GM23338 (cell line): ENCODE data around the gene DNAI7. TPM values are rescaled to one million over a fixed set of nuclear protein-coding genes. Genes with fewer than 3 reads are reported as not detected.
A peak's percentile ranks its signal among the peaks of the same experiment; 100 is the strongest.

Experiments
- ATAC-seq: fragments of 200-7000 bp; cut with Tn5 transposase; 3 replicates; pipeline ENCODE4 v1.9.1; 2020
- DNase-seq: peaks from one replicate; pipeline ENCODE4 v3.0.0-alpha.2; 2015; ENCODE audit warnings: low spot score
- H2AFZ ChIP-seq: fragments of 200-600 bp; sonication (generic); 2 replicates; pipeline ENCODE4 v1.8.0; 2016; ENCODE audit warnings: antibody characterized with exemption, mild to moderate bottlenecking, moderate library complexity
- H3F3A ChIP-seq: fragments of 200-600 bp; sonication (generic); replicated peaks from 2 replicates; pipeline ENCODE4 v1.8.0; 2017; ENCODE audit warnings: antibody characterized with exemption, mixed run types, low read depth
- H3K27ac ChIP-seq: fragments of 200-600 bp; sonication (generic); 2 replicates; pipeline ENCODE4 v1.6.1; 2016; ENCODE audit warnings: low read depth
- H3K27me3 ChIP-seq: fragments of 200-600 bp; sonication (generic); 2 replicates; pipeline ENCODE4 v1.8.0; 2016; ENCODE audit warnings: mild to moderate bottlenecking, mixed run types, moderate library complexity; ENCODE audit not compliant: insufficient read depth
- H3K36me3 ChIP-seq: fragments of 200-600 bp; sonication (generic); 2 replicates; pipeline ENCODE4 v1.8.0; 2016; ENCODE audit warnings: mild to moderate bottlenecking; ENCODE audit not compliant: insufficient read depth
- H3K4me1 ChIP-seq: fragments of 200-600 bp; sonication (generic); 2 replicates; pipeline ENCODE4 v1.8.0; 2016; ENCODE audit warnings: mild to moderate bottlenecking, moderate library complexity; ENCODE audit not compliant: insufficient read depth
- H3K4me2 ChIP-seq: fragments of 200-600 bp; sonication (generic); 2 replicates; pipeline ENCODE4 v1.7.1; 2017; ENCODE audit warnings: mixed run types
- H3K4me3 ChIP-seq: fragments of 200-600 bp; sonication (generic); 2 replicates; pipeline ENCODE4 v1.6.1; 2016; ENCODE audit warnings: mixed run types
- H3K79me2 ChIP-seq: fragments of 200-600 bp; sonication (generic); replicated peaks from 2 replicates; pipeline ENCODE4 v1.8.0; 2017; ENCODE audit warnings: mild to moderate bottlenecking; ENCODE audit not compliant: insufficient read depth
- H3K9me2 ChIP-seq: fragments of 200-600 bp; sonication (generic); 2 replicates; pipeline ENCODE4 v1.8.0; 2017; ENCODE audit not compliant: insufficient read depth
- H4K20me1 ChIP-seq: fragments of 200-600 bp; sonication (generic); replicated peaks from 2 replicates; pipeline ENCODE4 v1.8.0; 2017; ENCODE audit warnings: mild to moderate bottlenecking; ENCODE audit not compliant: insufficient read depth
- H3K27ac Mint-ChIP-seq: 2 replicates; pipeline ENCODE4 v1.8.0; 2020; ENCODE audit warnings: inconsistent platforms, mild to moderate bottlenecking, moderate library complexity, mixed read lengths
- H3K27me3 Mint-ChIP-seq: 3 replicates; pipeline ENCODE4 v1.8.0; 2022; ENCODE audit warnings: low read depth, mild to moderate bottlenecking, moderate library complexity, mixed read lengths, inconsistent platforms; ENCODE audit not compliant: insufficient read depth, poor library complexity
- H3K36me3 Mint-ChIP-seq: 3 replicates; pipeline ENCODE4 v1.8.0; 2021; ENCODE audit warnings: low read depth, mild to moderate bottlenecking, inconsistent platforms, moderate library complexity, mixed read lengths
- H3K4me1 Mint-ChIP-seq: 3 replicates; pipeline ENCODE4 v1.8.0; 2020; ENCODE audit warnings: mild to moderate bottlenecking, inconsistent platforms, mixed read lengths
- H3K4me3 Mint-ChIP-seq: 3 replicates; pipeline ENCODE4 v1.8.0; 2021; ENCODE audit warnings: moderate library complexity, mild to moderate bottlenecking, inconsistent platforms, mixed read lengths
- H3K9me3 Mint-ChIP-seq: 3 replicates; pipeline ENCODE4 v1.8.0; 2020; ENCODE audit warnings: moderate library complexity, mild to moderate bottlenecking, inconsistent platforms, mixed read lengths
- ETS1 ChIP-seq: IDR thresholded peaks from 2 replicates; pipeline ENCODE4 v1.6.1; 2016; ENCODE audit warnings: antibody characterized with exemption
- EZH2 ChIP-seq: fragments of 200-600 bp; sonication (generic); IDR thresholded peaks from one replicate; pipeline ENCODE4 v1.8.0; 2017; ENCODE audit warnings: antibody characterized with exemption, mild to moderate bottlenecking, low read depth; ENCODE audit not compliant: unreplicated experiment
- EZH2phosphoT487 ChIP-seq: fragments of 200-600 bp; sonication (generic); IDR thresholded peaks from one replicate; pipeline ENCODE4 v1.8.1; 2018; ENCODE audit warnings: antibody characterized with exemption; ENCODE audit not compliant: unreplicated experiment
- JUNB ChIP-seq: IDR thresholded peaks from one replicate; pipeline ENCODE4 v1.6.1; 2016; ENCODE audit warnings: antibody characterized with exemption; ENCODE audit not compliant: unreplicated experiment
- NANOG ChIP-seq: IDR thresholded peaks from 2 replicates; pipeline ENCODE4 v1.6.1; 2016; ENCODE audit warnings: antibody characterized with exemption, borderline replicate concordance
- POLR2AphosphoS5 ChIP-seq: IDR thresholded peaks from 2 replicates; pipeline ENCODE4 v1.6.1; 2016; ENCODE audit warnings: antibody characterized with exemption, low read depth
- REST ChIP-seq: IDR thresholded peaks from one replicate; pipeline ENCODE4 v1.6.1; 2018; ENCODE audit warnings: antibody characterized with exemption; ENCODE audit not compliant: unreplicated experiment
- STAT1 ChIP-seq: IDR thresholded peaks from one replicate; pipeline ENCODE4 v1.6.1; 2016; ENCODE audit warnings: antibody characterized with exemption; ENCODE audit not compliant: unreplicated experiment
- ZNF114 ChIP-seq: fragments of 250-450 bp; sonication (Bioruptor Pico); IDR thresholded peaks from 2 replicates; pipeline ENCODE4 v1.5.0; 2020; ENCODE audit warnings: mild to moderate bottlenecking, moderate library complexity
- ZNF331 ChIP-seq: fragments of 250-450 bp; sonication (Bioruptor Pico); IDR thresholded peaks from 2 replicates; pipeline ENCODE4 v1.5.0; 2020; ENCODE audit warnings: low read depth, mild to moderate bottlenecking, moderate library complexity
- ZNF462 ChIP-seq: fragments of 250-450 bp; sonication (Bioruptor Pico); IDR thresholded peaks from 2 replicates; pipeline ENCODE4 v1.5.0; 2020; ENCODE audit warnings: mild to moderate bottlenecking, moderate library complexity
- polyA plus RNA-seq: library from polyadenylated mRNA; unstranded; fragments of >200 nt; fragmentation: Nextera tagmentation; extraction: Ambion mirVana; gene quantifications from 2 replicates; pipeline ENCODE4 v1.2.1, GENCODE V29; 2016
- total RNA-seq: library from RNA; depleted of rRNA; stranded (reverse); fragments of >200 nt; shearing (Covaris generic); gene quantifications from 2 replicates; pipeline ENCODE4 v1.2.3, GENCODE V29; 2014

DNAI7 gene
- total and polyA plus RNA-seq, 2 experiments from 2014 or later: 0.08 TPM; not detected in 1

GRCh38 chr12:25194722-25195055 is 271 bp downstream of the DNAI7 start (continued):
- no peak for TF ChIP-seq EZH2phosphoT487
- TF ChIP-seq STAT1: no peak
- TF ChIP-seq ZNF114 (CRISPR knock-in tag): no peak
- TF ChIP-seq JUNB: no peak
- no peak for TF ChIP-seq ETS1
- TF ChIP-seq POLR2AphosphoS5: no peak
- TF ChIP-seq NANOG: no peak

GRCh38 chr12:25194214-25194613 is 746 bp downstream of the DNAI7 start:
- TF ChIP-seq ZNF114 (CRISPR knock-in tag) (no peak), ZNF462 (CRISPR knock-in tag) (no peak), EZH2phosphoT487 (no peak), EZH2 (no peak), ZNF331 (CRISPR knock-in tag) (no peak), REST (no peak)
- Histone ChIP-seq H3K4me2 (peak overlapping the region; percentile 78), H2AFZ (peak overlapping the region; percentile 89), H4K20me1 (no peaks in the 10 kb centered on the region; the same call in 1 of the 2 replicates), H3K27me3 (no peaks in the 10 kb centered on the region), H3K4me1 (no peaks in the 10 kb centered on the region), H3K79me2 (no peaks in the 10 kb centered on the region), H3K4me3 (peak overlapping the region; percentile 74), H3K9me2 (no peaks in the 10 kb centered on the region), H3K27ac (no peak overlapping the region), H3K36me3 (no peaks in the 10 kb centered on the region), H3F3A (no peaks in the 10 kb centered on the region)
- no peaks in the 10 kb centered on the region for H3K36me3 Mint-ChIP-seq
- peaks cover 6% of the 10 kb centered on the region for H3K27me3 Mint-ChIP-seq
- H3K4me1 Mint-ChIP-seq: peaks cover 6% of the 10 kb centered on the region; the same call in 2 of the 3 replicates
- no peak for ATAC-seq
- H3K9me3 Mint-ChIP-seq: no peaks in the 10 kb centered on the region
- DNase-seq: no peak
- peak overlapping the region; percentile 96 for H3K4me3 Mint-ChIP-seq
- no peak overlapping the region for H3K27ac Mint-ChIP-seq
